HFF-Myc (cell line): ENCODE data around the gene CAMK1D.

ENCODE experiments used
- DNase-seq: peaks from one replicate; pipeline ENCODE4 v3.0.0-alpha.2; 2011; ENCODE audit warnings: low read depth; ENCODE audit errors: extremely low read depth
- H3K4me3 ChIP-seq: replicated peaks from 2 replicates; pipeline ENCODE4 v1.5.1; 2011; ENCODE audit warnings: low read depth, mild to moderate bottlenecking, control low read depth, low read length
- CTCF ChIP-seq: IDR thresholded peaks from 2 replicates; pipeline ENCODE4 v1.5.1; 2012; ENCODE audit warnings: mild to moderate bottlenecking, low read depth, low read length, control low read depth; ENCODE audit errors: missing control alignments

Gene CAMK1D

GRCh38 chr10:12408472-12408871 is 59.1 kb downstream of the CAMK1D start:
- no peak overlapping the region for H3K4me3 ChIP-seq
- TF ChIP-seq CTCF: no peak
- no peak for DNase-seq

GRCh38 chr10:12409161-12409560 is 59.8 kb downstream of the CAMK1D start:
- DNase-seq: no peak
- no peak for TF ChIP-seq CTCF
- H3K4me3 ChIP-seq: no peak overlapping the region

GRCh38 chr10:12409613-12410012 is 60.3 kb downstream of the CAMK1D start:
- TF ChIP-seq CTCF: no peak
- no peak overlapping the region for H3K4me3 ChIP-seq
- DNase-seq: no peak

- no peak for DNase-seq
- H3K4me3 ChIP-seq: no peak overlapping the region
These were observed 63.5 kb downstream of the CAMK1D start for GRCh38 chr10:12412666-12413368.

GRCh38 chr10:12413369-12413711 is 64.0 kb downstream of the CAMK1D start:
- no peak overlapping the region for H3K4me3 ChIP-seq
- TF ChIP-seq CTCF: no peak
- no peak for DNase-seq

More at GRCh38 chr10:12412666-12413368, 63.5 kb downstream of the CAMK1D start:
- TF ChIP-seq CTCF: no peak

GRCh38 chr10:12414278-12414989 is 65.1 kb downstream of the CAMK1D start:
- DNase-seq: no peak
- no peak for TF ChIP-seq CTCF
- H3K4me3 ChIP-seq: no peak overlapping the region
